Colon (tissue), 2 donors: Measurements from ENCODE around the gene AGAP4.
"Not testable (repeated sequence)": the region's sequence is repeated elsewhere in the genome, so short reads cannot be mapped to it uniquely, and the experiment has no call there.

ENCODE experiments used
- FAIRE-seq: peaks from 2 replicates; lab custom pipeline; 2012; peaks lifted over from hg19 to GRCh38; lab: Jason Lieb, UNC
- donor health status: control.
- donor health status: control.

Gene AGAP4

DNA sequence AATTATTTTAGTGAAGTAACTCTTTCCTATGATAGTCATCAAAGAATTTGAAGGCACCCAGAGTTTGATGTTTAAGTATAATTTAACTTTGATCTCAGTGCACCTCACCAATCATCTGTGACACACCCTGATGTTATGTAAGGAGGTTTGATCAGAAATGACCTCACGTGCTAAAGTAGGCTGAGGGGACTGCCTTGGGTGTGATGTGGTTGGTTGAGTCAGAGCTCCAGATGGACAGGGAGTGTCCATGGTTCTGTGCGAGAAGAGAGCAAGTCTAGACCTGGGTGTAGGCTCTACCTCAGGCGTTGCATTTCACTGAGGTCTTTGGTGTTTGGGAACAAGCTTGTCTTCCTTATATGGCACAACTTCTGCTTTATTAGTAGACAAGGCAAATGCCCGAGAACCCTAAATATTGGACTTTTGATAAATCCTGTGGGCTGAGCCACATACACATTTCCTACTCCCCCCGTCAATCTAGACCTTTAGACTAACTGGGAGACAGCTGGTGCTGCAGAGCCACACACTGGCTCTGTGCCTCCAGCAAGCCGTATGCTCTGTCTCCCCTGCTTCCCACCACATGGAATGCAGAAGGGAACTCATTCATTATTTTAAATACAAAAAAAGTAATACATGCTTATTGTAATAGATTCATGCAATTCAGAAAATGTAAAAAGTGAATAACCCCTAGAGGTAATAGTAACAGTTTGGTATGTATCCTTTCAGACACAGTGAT lies 56.4 kb downstream of the AGAP4 start:
- FAIRE-seq, result not testable (repeated sequence)

DNA sequence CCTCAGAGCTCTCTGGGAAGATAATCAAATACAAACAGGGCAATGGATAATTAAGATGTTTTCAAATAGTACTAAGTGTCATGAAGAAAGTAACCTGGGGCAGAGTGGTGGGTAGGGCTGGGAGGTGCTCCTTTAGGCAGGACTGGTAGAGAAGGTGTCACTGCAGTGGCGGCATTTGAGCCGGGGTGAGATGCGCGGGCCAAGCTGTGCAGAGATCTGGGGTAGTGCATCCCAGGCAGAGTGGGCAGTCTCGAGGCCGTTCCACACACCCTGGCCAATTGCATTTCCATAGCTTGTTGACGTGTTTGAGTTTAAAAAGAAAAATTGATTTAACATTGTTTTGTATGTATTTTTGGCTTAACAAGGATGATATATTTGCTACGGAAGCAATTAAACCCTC lies 57.3 kb downstream of the AGAP4 start:
- not testable (repeated sequence) for FAIRE-seq

DNA sequence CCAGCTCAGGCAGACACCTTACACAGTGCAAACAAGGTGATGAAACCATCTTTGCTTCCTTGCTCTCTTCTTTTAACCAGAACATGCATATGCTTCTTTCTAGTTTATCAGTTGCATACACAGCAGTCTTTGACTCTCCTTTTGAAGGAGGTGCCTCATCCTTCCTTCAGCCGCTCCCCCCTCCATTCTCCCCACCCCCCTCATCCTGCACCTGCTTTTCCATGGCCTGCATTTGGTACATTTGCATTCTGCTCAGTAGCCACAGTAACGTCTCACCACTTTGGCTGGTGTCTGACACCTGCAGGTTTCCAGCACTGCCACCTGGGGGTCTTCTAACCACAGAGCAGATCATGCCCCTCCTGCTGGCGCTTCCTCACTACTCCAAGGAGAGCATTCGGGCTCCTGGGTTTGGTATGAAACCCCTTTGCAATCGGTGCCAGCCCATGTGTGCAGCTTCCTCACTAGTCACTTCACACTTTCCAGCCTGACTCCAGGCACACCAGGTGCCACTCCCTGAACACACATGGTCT lies 60.0 kb downstream of the AGAP4 start:
- not testable (repeated sequence) for FAIRE-seq

DNA sequence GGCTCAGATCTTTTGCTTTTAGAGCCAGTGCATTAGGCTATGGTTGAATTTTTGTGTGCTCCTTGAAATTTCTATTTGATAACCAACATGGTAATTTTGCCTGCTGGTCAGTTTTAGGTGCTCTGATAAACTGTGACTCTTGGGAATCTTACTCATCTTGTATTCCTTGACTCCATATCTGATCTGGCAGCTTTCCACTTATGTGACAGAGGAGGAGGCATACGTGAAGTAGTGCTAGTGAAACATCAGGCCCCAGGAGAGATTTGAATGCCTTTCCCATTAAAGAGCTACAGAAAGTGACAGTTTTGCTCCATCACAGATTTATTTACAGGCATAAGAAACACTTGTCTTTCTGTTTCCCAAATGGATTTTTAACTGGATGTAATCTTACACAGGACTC lies 61.1 kb downstream of the AGAP4 start:
- not testable (repeated sequence) for FAIRE-seq
